Mesothelial cell of epicardium (in vitro differentiated cells): ENCODE data around the gene SH3GL1. TPM values are rescaled to one million over a fixed set of nuclear protein-coding genes. Genes with fewer than 3 reads are reported as not detected.
"Not testable (repeated sequence)": the region's sequence is repeated elsewhere in the genome, so short reads cannot be mapped to it uniquely, and the experiment has no call there.

Experiments
- DNase-seq, 2 experiments: peaks; one replicate each; pipeline ENCODE4 v3.0.0; 2021; ENCODE audit warnings: low spot score in 2 of 2; ENCODE audit not compliant: unreplicated experiment in 2 of 2
- H3K27ac Mint-ChIP-seq: 2 replicates; pipeline ENCODE4 v1.8.0; 2021; ENCODE audit warnings: mixed read lengths
- H3K27me3 Mint-ChIP-seq: 2 replicates; pipeline ENCODE4 v1.8.0; 2021; ENCODE audit warnings: low read depth, mixed read lengths
- H3K36me3 Mint-ChIP-seq: 2 replicates; pipeline ENCODE4 v1.8.0; 2021; ENCODE audit warnings: mixed read lengths
- H3K4me1 Mint-ChIP-seq: 2 replicates; pipeline ENCODE4 v1.8.0; 2021; ENCODE audit warnings: mixed read lengths
- H3K4me3 Mint-ChIP-seq: 2 replicates; pipeline ENCODE4 v1.8.0; 2021; ENCODE audit warnings: mild to moderate bottlenecking, moderate library complexity, mixed read lengths
- H3K9me3 Mint-ChIP-seq: 2 replicates; pipeline ENCODE4 v1.8.0; 2021; ENCODE audit warnings: mixed read lengths
- CTCF ChIP-seq: fragments of 200-600 bp; sonication (generic); IDR thresholded peaks from one replicate; pipeline ENCODE4 v1.5.0; 2021; ENCODE audit warnings: antibody characterized with exemption; ENCODE audit not compliant: unreplicated experiment
- total RNA-seq: library from RNA; stranded (reverse); gene quantifications from 3 replicates; pipeline ENCODE4 v1.2.1, GENCODE V29; 2021

SH3GL1 gene
- total RNA-seq, 1 donor from 2014 or later: 90.1 TPM

- Mint-ChIP-seq H3K27ac (no peak overlapping the region), H3K27me3 (no peaks in the 10 kb centered on the region), H3K4me1 (no peaks in the 10 kb centered on the region), H3K9me3 (no peaks in the 10 kb centered on the region), H3K36me3 (peaks cover 6% of the 10 kb centered on the region), H3K4me3 (no peak overlapping the region)
- TF ChIP-seq CTCF: no peak
- DNase-seq: no peak
Observed at GRCh38 chr19:4357095-4357797, 43.1 kb downstream of the SH3GL1 start.

GRCh38 chr19:4354897-4355296 is 45.5 kb downstream of the SH3GL1 start:
- H3K36me3 Mint-ChIP-seq: peaks cover 10% of the 10 kb centered on the region
- DNase-seq: no peak
- no peak overlapping the region for H3K4me3 Mint-ChIP-seq
- no peak overlapping the region for H3K27ac Mint-ChIP-seq
- H3K27me3 Mint-ChIP-seq: no peaks in the 10 kb centered on the region
- no peak for TF ChIP-seq CTCF
- H3K4me1 Mint-ChIP-seq: no peaks in the 10 kb centered on the region
- no peaks in the 10 kb centered on the region for H3K9me3 Mint-ChIP-seq

- no peaks in the 10 kb centered on the region for H3K9me3 Mint-ChIP-seq
- DNase-seq: no peak
- H3K4me3 Mint-ChIP-seq: no peak overlapping the region
- TF ChIP-seq CTCF: no peak
- no peaks in the 10 kb centered on the region for H3K27me3 Mint-ChIP-seq
- H3K4me1 Mint-ChIP-seq: no peaks in the 10 kb centered on the region
- H3K27ac Mint-ChIP-seq: no peak overlapping the region
- peaks cover 13% of the 10 kb centered on the region for H3K36me3 Mint-ChIP-seq
Observed at GRCh38 chr19:4354282-4354681, 46.1 kb downstream of the SH3GL1 start.

DNA sequence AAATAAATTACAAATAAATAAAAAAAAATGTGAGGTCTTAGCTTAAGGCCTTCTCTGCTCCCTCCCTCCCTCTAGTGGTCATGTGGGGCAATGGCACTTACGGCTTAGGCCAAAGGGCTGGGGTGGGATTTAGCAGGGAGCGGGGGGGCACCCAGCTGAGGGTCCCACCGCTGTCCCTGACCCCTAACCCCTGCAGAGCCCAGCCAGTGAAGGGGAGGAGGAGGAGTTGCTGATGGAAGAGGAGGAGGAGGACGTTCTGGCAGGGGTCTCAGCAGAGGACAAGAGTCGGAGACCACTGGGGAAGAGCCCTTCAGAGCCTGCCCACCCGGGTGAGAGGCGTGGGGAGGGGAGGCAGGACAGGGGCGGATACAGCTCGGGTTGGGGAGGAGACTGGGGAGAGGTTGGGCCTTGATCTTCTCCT is 47.6 kb downstream of the SH3GL1 start:
- Mint-ChIP-seq H3K4me3 (no peak overlapping the region), H3K4me1 (no peaks in the 10 kb centered on the region), H3K27me3 (no peaks in the 10 kb centered on the region), H3K9me3 (no peaks in the 10 kb centered on the region), H3K36me3 (peaks cover 11% of the 10 kb centered on the region), H3K27ac (no peak overlapping the region)
- TF ChIP-seq CTCF: peak; percentile 96
- DNase-seq: peak; percentile 51 to 76

DNA sequence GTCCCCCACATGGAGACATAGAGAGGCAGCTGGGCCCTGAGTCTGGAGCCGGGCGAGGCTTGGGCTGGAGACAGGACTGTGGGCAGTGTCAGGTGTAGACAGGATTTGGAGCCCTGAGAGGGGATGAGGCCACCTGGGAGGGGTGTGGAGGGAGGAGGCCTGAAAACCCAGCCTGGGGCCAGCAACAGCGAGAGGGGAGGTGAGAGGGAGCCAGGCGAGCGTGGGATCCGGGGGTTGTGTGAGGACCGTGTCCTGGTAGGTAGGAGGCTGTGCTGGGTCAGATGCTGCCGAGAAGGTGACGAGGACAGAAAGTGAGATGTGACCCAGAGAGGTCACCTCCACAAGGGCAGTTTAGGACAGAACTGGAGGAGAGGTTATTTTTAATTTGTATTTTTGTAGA is 49.6 kb downstream of the SH3GL1 start:
- no peaks in the 10 kb centered on the region for H3K4me1 Mint-ChIP-seq
- no peak for TF ChIP-seq CTCF
- H3K27me3 Mint-ChIP-seq: no peaks in the 10 kb centered on the region
- no peak overlapping the region for H3K27ac Mint-ChIP-seq
- H3K36me3 Mint-ChIP-seq: peaks cover 18% of the 10 kb centered on the region
- no peak overlapping the region for H3K4me3 Mint-ChIP-seq
- H3K9me3 Mint-ChIP-seq: no peaks in the 10 kb centered on the region
- no peak for DNase-seq

- Mint-ChIP-seq H3K4me3 (no peak overlapping the region), H3K4me1 (no peaks in the 10 kb centered on the region), H3K27ac (no peak overlapping the region), H3K9me3 (no peaks in the 10 kb centered on the region), H3K36me3 (peaks cover 18% of the 10 kb centered on the region), H3K27me3 (no peaks in the 10 kb centered on the region)
- TF ChIP-seq CTCF: no peak
- no peak for DNase-seq
Observed at GRCh38 chr19:4350111-4350510, 50.2 kb downstream of the SH3GL1 start.

GRCh38 chr19:4349225-4349624 is 51.1 kb downstream of the SH3GL1 start:
- H3K9me3 Mint-ChIP-seq, H3K27me3 Mint-ChIP-seq, H3K4me1 Mint-ChIP-seq, H3K4me3 Mint-ChIP-seq, DNase-seq, H3K27ac Mint-ChIP-seq: not testable (repeated sequence)
- H3K36me3 Mint-ChIP-seq: peaks cover 18% of the 10 kb centered on the region
